Umbilical cord (tissue), 2 donors: ENCODE results near the gene KRTCAP2. TPM values are rescaled to one million over a fixed set of nuclear protein-coding genes. Genes with fewer than 3 reads are reported as not detected.
A peak's percentile ranks its signal among the peaks of the same experiment; 100 is the strongest.
"Not testable (repeated sequence)": the region's sequence is repeated elsewhere in the genome, so short reads cannot be mapped to it uniquely, and the experiment has no call there.

Experiments
- DNase-seq: peaks from one replicate; pipeline ENCODE4 v3.0.0-alpha.2; 2015; ENCODE audit warnings: low spot score
- total RNA-seq: library from RNA; depleted of rRNA; stranded (reverse); fragments of >200 nt; gene quantifications from one replicate; pipeline ENCODE4 v1.2.3, GENCODE V29; 2014; ENCODE audit warnings: low replicate concordance; ENCODE audit not compliant: insufficient read depth

Gene KRTCAP2
- total RNA-seq, 1 donor from 2014 or later: 45.5 TPM

GRCh38 chr1:155200920-155201319, 27.8 kb upstream of the KRTCAP2 start:
- no peak for DNase-seq

DNA sequence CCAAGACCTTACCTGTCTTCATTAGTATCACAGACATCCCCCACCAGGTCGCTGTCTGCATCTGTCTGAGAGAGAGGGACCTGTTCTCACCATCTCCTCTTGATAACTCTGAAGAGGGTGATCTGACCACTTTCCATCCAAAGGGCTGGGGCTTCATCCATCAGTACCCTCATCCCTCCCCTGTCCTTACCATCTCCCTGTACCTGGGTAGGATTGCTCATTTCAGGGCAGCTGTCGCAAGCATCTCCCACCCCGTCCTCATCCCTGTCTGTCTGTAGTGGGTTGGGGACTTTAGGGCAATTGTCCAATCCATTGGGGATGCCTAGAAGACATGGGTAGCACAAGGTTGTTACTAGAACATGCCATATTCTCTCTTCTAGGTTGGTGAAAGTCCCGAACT, 26.7 kb upstream of the KRTCAP2 start:
- DNase-seq: no peak

DNA sequence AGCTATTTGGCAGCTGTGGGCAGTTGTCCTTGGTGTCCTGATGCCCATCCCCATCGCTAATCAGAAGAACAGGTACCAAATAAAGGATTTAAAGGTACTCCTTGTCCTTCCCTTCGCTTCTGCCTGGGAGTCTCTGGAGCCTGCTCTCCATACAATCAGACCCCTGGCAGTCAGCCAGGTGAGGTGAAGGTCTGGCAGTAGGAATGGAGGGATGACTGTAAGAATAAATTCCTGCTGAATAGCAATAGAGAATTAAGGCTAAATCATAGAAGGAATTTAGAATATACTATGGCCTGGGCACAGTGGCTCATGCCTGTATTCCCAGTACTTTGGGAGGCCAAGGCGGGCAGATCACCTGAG, 25.4 kb upstream of the KRTCAP2 start:
- no peak for DNase-seq

GRCh38 chr1:155197901-155198546, 24.9 kb upstream of the KRTCAP2 start:
- DNase-seq: no peak

- no peak for DNase-seq
These were observed 24.0 kb upstream of the KRTCAP2 start for GRCh38 chr1:155196893-155197638.

DNA sequence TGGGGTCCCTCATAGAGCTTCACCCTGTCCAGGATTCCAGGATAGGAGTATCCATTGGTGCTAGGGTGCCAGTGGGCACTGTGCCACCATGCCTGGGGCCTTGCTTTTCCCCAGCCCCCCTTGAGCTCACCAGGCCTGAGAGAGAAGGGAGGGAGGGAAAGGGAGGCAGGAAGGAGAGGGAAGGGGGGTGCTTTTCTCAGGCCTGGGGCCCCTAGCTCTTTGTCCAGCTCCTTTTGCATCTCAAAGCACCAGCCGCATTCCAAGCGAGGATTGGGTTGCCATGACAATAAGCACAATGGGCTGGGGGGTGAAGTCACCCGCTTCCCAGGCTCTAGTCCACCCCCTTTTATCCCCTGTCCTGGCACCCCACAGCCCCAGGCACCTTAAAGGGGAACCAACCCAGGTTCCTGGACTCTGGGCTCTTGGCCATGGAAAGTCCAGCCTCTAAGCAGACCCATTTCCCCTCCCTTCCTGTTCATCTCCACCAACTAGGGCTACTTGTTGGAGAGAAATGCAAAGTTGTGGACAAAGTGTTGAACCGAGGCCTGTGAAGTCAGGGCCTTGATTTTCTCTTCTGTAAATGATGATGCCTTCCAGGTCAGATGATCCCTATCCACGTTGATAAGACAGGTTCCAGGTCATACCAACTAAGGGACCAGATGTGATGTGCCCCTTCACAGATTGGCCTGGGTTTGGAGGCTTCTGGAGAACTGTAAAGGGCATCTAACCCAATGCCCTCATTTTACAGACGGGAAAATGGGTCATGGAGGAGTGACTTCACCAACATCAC, 23.2 kb upstream of the KRTCAP2 start:
- no peak for DNase-seq

DNA sequence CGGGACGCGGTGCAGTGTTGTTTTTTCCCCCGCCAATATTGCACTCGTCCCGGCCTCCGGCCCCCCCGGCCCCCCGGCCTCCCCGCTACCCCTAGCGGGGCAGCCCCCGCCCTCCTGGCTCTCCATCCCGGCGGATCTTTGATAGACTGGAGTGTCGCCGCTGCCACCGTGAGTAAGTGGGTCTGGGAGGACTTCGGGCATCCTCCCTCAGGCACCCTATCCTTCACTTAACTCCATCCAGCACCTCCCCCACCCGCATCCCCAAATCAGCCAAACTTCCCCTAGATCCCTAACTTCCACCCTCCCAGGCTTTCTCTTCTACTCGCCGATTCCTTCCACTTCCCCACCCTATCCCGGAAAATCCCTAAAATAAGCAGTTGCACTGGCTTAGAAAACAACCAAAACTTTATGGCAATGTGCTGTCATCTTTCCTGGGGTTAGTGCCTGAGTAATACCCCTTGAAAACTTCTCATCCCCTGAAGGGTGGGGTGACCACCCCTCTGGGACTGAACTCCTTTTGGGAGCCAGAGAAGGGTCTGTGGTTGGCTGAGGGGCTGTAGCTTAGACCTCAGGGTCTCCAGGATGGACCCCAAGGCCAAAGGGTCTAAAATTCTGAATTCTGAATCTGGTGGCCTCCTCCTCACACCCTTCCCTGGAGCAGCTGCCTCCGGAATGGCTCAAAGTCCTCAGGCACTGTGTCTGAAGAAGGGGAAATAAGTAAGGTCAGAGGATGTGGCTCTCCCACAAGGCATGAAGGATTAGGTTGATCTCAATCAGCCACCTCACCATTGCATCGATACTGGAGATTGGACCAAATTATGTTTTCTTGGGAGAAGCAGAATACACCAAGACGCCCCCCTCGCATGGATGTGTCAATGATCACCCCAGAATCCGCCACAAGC, 22.3 kb upstream of the KRTCAP2 start:
- DNase-seq: no peak

DNA sequence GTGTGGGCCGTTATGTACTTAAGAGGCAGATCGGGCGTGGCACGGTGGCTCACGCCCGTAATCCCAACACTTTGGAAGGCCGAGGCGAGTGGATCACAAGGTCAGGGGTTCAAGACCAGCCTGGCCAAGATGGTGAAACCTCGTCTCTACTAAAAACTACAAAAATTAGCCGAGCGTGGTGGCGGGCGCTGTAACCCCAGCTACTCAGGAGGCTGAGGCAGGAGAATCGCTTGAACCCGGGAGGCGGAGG, 20.8 kb upstream of the KRTCAP2 start:
- DNase-seq: not testable (repeated sequence)

GRCh38 chr1:155193275-155193990, 20.3 kb upstream of the KRTCAP2 start:
- peak; percentile 92 for DNase-seq

GRCh38 chr1:155192346-155193274, 19.5 kb upstream of the KRTCAP2 start:
- DNase-seq: no peak

DNA sequence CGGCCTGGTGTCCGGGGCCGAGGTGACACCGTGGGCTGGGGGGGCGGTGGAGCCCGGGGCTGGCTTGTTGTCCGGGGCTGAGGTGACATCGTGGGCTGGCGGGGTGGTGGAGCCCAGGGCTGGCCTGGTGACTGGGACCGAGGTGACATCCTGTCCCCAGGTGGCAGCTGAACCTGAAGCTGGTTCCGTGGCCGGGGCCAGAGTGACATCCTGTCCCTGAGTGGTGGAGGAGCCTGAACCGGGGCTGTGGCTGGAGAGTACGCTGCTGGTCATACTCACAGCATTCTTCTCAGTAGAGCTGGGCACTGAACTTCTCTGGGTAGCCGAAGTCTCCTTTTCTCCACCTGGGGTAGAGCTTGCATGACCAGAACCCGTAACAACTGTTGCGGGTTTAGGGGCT, 18.8 kb upstream of the KRTCAP2 start:
- no peak for DNase-seq

DNA sequence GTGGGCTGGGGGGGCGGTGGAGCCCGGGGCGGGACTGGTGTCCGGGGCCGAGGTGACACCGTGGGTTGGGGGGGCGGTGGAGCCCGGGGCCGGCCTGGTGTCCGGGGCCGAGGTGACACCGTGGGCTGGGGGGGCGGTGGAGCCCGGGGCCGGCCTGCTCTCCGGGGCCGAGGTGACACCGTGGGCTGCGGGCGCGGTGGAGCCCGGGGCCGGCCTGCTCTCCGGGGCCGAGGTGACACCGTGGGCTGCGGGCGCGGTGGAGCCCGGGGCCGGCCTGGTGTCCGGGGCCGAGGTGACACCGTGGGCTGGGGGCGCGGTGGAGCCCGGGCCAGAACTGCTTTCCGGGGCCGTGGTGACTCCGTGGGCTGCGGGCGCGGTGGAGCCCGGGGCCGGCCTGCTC, 16.8 kb upstream of the KRTCAP2 start:
- not testable (repeated sequence) for DNase-seq

GRCh38 chr1:155188268-155188667, 15.2 kb upstream of the KRTCAP2 start:
- DNase-seq: no peak

DNA sequence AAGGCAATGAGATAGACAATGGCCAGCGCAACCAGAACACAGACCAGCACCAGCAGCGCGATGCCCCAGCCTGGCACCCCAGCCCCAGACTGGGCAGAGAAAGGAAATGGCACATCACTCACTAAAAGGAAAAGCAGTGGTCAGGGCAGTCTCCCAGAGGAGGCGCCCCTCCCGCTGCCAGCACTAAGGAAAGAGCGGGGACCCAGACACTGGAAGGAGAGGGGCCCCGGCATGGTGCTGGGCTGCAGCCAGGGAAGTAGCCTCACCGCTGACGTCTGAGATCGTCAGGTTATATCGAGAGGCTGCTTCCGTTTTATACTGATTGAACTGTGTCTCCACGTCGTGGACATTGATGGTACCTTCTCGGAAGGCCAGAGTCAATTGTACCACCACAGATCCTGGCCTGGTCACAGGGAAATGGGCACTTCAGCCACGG, 14.4 kb upstream of the KRTCAP2 start:
- no peak for DNase-seq

GRCh38 chr1:155186794-155187455, 13.8 kb upstream of the KRTCAP2 start:
- no peak for DNase-seq

DNA sequence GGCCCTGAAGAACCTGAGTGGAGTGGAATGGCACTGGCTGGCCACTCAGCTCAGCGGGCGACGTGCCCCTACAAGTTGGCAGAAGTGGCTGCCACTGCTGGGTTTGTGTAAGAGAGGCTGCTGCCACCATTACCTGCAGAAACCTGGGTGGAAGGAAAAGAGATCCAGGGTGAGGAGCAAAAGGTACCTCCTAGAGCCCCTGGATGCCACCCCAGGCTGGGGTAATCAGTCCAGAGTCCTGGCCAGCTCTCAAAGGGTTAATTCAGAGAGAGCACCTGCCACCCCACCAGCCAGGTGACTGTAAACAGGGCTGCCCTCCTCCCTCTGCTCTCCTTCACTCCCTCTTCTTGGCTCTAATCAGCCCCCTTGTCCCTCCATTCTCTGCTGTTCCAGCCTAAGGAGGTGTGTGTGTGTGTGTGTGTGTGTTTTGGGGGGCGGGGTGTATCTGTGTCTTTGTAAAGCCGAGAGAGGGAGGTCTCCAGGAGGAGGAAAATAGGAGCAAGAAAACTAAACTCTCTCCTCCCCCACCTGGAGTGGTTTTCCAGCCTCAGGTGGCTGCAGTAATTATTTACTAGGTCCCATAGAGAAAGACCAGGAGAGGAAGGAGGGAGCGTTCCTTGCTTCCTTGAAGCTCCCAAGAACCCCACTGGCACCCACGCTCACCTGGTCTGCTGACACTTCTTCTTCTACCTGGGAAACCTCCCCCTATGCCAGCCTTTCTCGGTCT, 13.1 kb upstream of the KRTCAP2 start:
- no peak for DNase-seq

DNA sequence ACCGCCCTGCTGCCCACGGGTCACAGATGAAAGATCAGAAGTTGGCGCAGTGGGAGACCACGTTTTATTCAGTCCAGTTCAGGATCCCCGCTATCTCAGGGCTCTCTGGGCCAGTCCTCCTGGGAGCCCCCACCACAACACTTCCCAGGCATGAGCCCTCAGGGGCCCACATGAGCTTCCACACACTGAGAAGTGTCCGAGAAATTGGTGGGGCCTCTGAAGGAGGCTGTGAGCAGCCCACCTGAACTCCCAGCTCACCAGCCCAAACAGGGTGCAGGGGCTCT, 12.6 kb upstream of the KRTCAP2 start:
- no peak for DNase-seq

- DNase-seq: no peak
These were observed 12.0 kb upstream of the KRTCAP2 start for GRCh38 chr1:155184835-155185782.
